Heart right ventricle (tissue), 16 donors: Measurements from ENCODE around the gene FGF9. TPM values are rescaled to one million over a fixed set of nuclear protein-coding genes. Genes with fewer than 3 reads are reported as not detected.

Source experiments
- ATAC-seq, 8 donors: fragments of 200-7000 bp; cut with Tn5 transposase; one replicate each; pipeline ENCODE4 v1.9.1; 2020; ENCODE audit warnings: mild to moderate bottlenecking in 8 of 8, moderate library complexity in 8 of 8, moderate number of reproducible peaks in 1 of 8
- DNase-seq, 2 donors: peaks; one replicate each; pipeline ENCODE4 v3.0.0-alpha.2; 2020
- H3K27ac ChIP-seq, 10 donors: fragments of 200-600 bp; sonication (generic) in 2 of 10; one replicate each; pipeline versions ENCODE4 v1.5.0 to v1.8.0; 2020 to 2022; ENCODE audit warnings: mild to moderate bottlenecking in 3 of 10
- H3K27me3 ChIP-seq, 7 donors: fragments of 200-600 bp; one replicate each; pipeline ENCODE4 v1.8.0; 2021 to 2022; ENCODE audit warnings: mild to moderate bottlenecking in 2 of 7
- H3K36me3 ChIP-seq, 9 donors: fragments of 200-600 bp; sonication (generic) in 1 of 9; one replicate each; pipeline versions ENCODE4 v1.5.0 to v1.8.0; 2020 to 2022; ENCODE audit warnings: mild to moderate bottlenecking in 2 of 9
- H3K4me1 ChIP-seq, 9 donors: fragments of 200-600 bp; sonication (generic) in 1 of 9; one replicate each; pipeline versions ENCODE4 v1.5.0 to v1.8.0; 2020 to 2022; ENCODE audit warnings: mild to moderate bottlenecking in 4 of 9
- H3K4me3 ChIP-seq, 10 donors: fragments of 200-600 bp; sonication (generic) in 2 of 10; one replicate each; pipeline versions ENCODE4 v1.5.0 to v1.8.0; 2020 to 2022; ENCODE audit warnings: mild to moderate bottlenecking in 7 of 10, moderate library complexity in 2 of 10
- H3K9me3 ChIP-seq, 11 donors: fragments of 200-600 bp in 10 of 11; sonication (generic) in 2 of 11; one replicate each; pipeline versions ENCODE4 v1.5.0 to v1.8.0; 2013 to 2022; ENCODE audit warnings: mild to moderate bottlenecking in 2 of 11, control low read depth in 1 of 11, moderate library complexity in 1 of 11
- CTCF ChIP-seq, 9 donors: fragments of 200-600 bp; sonication (generic) in 2 of 9; IDR thresholded peaks; one replicate each; pipeline versions ENCODE4 v1.5.0 to v1.8.0; 2021 to 2022; ENCODE audit warnings: antibody characterized with exemption in 9 of 9, mild to moderate bottlenecking in 5 of 9, moderate library complexity in 1 of 9
- WGBS, 2 donors: extraction: QIAGEN DNeasy Blood & Tissue Kit; methylation state at CpG; one replicate each; pipeline ENCODE4 v1.1.7; 2013; ENCODE audit warnings: inconsistent platforms in 1 of 2; 5-methylcytosine and 5-hydroxymethylcytosine counted together
- intact Hi-C, 10 donors: fragments of 100-400 bp; cut with DNase I; formaldehyde crosslinking; loops; one replicate each; pipeline versions ENCODE4 v1.11.1 to v1.14.2; 2022
- polyA plus RNA-seq, 2 donors: library from polyadenylated mRNA; stranded (reverse); fragments of 200-250 nt; gene quantifications; one replicate each; pipeline ENCODE4 v1.2.3, GENCODE V29; 2013
- total RNA-seq, 10 donors: library from RNA; stranded (reverse); fragmentation: NEBNext Ultra II Directional in 3 of 10; extraction: Animal tissue kit (Norgen Biotek cat#: 25700) in 3 of 10; gene quantifications; one replicate each; pipeline versions ENCODE4 v1.2.1 to v1.2.4, GENCODE V29; 2021 to 2023
- donor health status: Arrhythmogenic right ventricular cardiomyopathy.
- donor health status: ischemic (EF 13 %, LVEDD 7.1; RV severe dilation, severe dysfunction).
- donor health status: healthy with polysubstance abuse.
- donor health status: DM: no; HTN: yes; CAD: no.
- donor health status: DM: no; HTN: no; CAD: no.
- donor health status: ischemic (EF 25% LVEDD 6.9; RV normal size, moderate dysfunction).
- donor health status: ischemic (EF 25% LVEDD 5.7; RV mildly dilated, moderate dysfunction).
- donor health status: healthy.
- donor health status: DM: yes; HTN: yes; CAD: no.
- donor health status: Ischemic cardiomyopathy.
- donor health status: ischemic (EF 35%, LVEDD 5.7; RV mildly dilated, moderate dysfunction).
- donor health status: nonischemic (EF 11% LVEDD 7.7; RV severe dilation, severe dysfunction).
- donor health status: DM: yes; HTN: yes; CAD: no.
- donor health status: PGD.
- donor health status: ischemic (EF 29% LVEDD 5.4; RV normal size, mild dysfunction).
- donor health status: nonischemic (EF 23%, LVEDD 6.1; RV moderate dilation, normal function).

The FGF9 gene
- total and polyA plus RNA-seq, 12 donors, result 0.96 to 14.0 (median 9.3) TPM

- Histone ChIP-seq H3K36me3 (no peaks in the 10 kb centered on the region), H3K4me1 (peaks cover 0 to 19% (median 0%) of the 10 kb centered on the region in 9 donors), H3K4me3 (no peak overlapping the region), H3K27me3 (peaks cover 0 to 25% (median 0%) of the 10 kb centered on the region in 7 donors), H3K9me3 (no peaks in the 10 kb centered on the region), H3K27ac (no peak overlapping the region)
- WGBS, 2 donors, result 84 to 88% methylated on average over 10 of the region's 10 CpGs
- no peak for TF ChIP-seq CTCF (IDR thresholded peaks at IDR 0.05)
- ATAC-seq (peak in 1 of 8 donors; percentile 33), DNase-seq (no peak)
- intact Hi-C loops, result loop anchor here in 1 of 10 donors (5.0 kb wide), 1 partner anchor 46 kb away; no protein-coding TSS in a partner anchor
Measured at GRCh38 chr13:21691500-21691899, 20.6 kb downstream of the FGF9 start.

- ATAC-seq, result peak in 1 of 8 donors; percentile 73
- WGBS, 2 donors, result 71 to 78% methylated on average over 5 of the region's 5 CpGs
Measured at GRCh38 chr13:21691928-21692327, 21.1 kb downstream of the FGF9 start.

GRCh38 chr13:21694831-21695230 lies 24.0 kb downstream of the FGF9 start:
- Histone ChIP-seq H3K4me1 (peaks cover 0 to 25% (median 9%) of the 10 kb centered on the region in 9 donors), H3K27ac (peak overlapping the region in 1 of 10 donors; percentile 22), H3K27me3 (peaks cover 0 to 13% (median 0%) of the 10 kb centered on the region in 7 donors), H3K36me3 (no peaks in the 10 kb centered on the region), H3K9me3 (no peaks in the 10 kb centered on the region), H3K4me3 (no peak overlapping the region)
- peak in 6 of 8 donors; percentile 20 to 77 (median 59) for ATAC-seq
- no peak for TF ChIP-seq CTCF (IDR thresholded peaks at IDR 0.05)
- 62 to 67% methylated on average over 4 of the region's 4 CpGs for WGBS, 2 donors
- DNase-seq, result peak in 1 of 2 donors; percentile 73
- intact Hi-C loops, result loop anchor here in 1 of 10 donors (5.0 kb wide), 1 partner anchor 42 kb away; no protein-coding TSS in a partner anchor

More at GRCh38 chr13:21691928-21692327, 21.1 kb downstream of the FGF9 start:
- H3K4me3 ChIP-seq, result no peak overlapping the region
- intact Hi-C loops, result loop anchor here in 1 of 10 donors (5.0 kb wide), 1 partner anchor 45 kb away; no protein-coding TSS in a partner anchor
- DNase-seq, result no peak
- peaks cover 0 to 25% (median 0%) of the 10 kb centered on the region in 7 donors for H3K27me3 ChIP-seq
- H3K36me3 ChIP-seq, result no peaks in the 10 kb centered on the region
- H3K4me1 ChIP-seq, result peaks cover 0 to 19% (median 0%) of the 10 kb centered on the region in 9 donors
- TF ChIP-seq CTCF (IDR thresholded peaks at IDR 0.05), result no peak
- H3K27ac ChIP-seq, result peak overlapping the region in 1 of 10 donors; percentile 28
- H3K9me3 ChIP-seq, result no peaks in the 10 kb centered on the region

- ATAC-seq (no peak), DNase-seq (no peak)
- Histone ChIP-seq H3K27ac (no peak overlapping the region), H3K4me3 (no peak overlapping the region), H3K4me1 (peaks cover 0 to 24% (median 9%) of the 10 kb centered on the region in 9 donors), H3K27me3 (peaks cover 0 to 13% (median 0%) of the 10 kb centered on the region in 7 donors), H3K9me3 (no peaks in the 10 kb centered on the region), H3K36me3 (no peaks in the 10 kb centered on the region)
- intact Hi-C loops, result no loop called here
- WGBS, 2 donors, result 89 to 91% methylated on average over 4 of the region's 4 CpGs
- TF ChIP-seq CTCF (IDR thresholded peaks at IDR 0.05), result no peak
Measured at GRCh38 chr13:21695546-21695945, 24.7 kb downstream of the FGF9 start.
